Raji (cell line): Measurements from ENCODE around the gene IPMK.

Experiments used
- POLR2A ChIP-seq: IDR thresholded peaks from 2 replicates; pipeline ENCODE4 v1.6.1; 2011; ENCODE audit warnings: low read depth, low read length, control low read depth; ENCODE audit not compliant: insufficient read depth

IPMK gene

DNA sequence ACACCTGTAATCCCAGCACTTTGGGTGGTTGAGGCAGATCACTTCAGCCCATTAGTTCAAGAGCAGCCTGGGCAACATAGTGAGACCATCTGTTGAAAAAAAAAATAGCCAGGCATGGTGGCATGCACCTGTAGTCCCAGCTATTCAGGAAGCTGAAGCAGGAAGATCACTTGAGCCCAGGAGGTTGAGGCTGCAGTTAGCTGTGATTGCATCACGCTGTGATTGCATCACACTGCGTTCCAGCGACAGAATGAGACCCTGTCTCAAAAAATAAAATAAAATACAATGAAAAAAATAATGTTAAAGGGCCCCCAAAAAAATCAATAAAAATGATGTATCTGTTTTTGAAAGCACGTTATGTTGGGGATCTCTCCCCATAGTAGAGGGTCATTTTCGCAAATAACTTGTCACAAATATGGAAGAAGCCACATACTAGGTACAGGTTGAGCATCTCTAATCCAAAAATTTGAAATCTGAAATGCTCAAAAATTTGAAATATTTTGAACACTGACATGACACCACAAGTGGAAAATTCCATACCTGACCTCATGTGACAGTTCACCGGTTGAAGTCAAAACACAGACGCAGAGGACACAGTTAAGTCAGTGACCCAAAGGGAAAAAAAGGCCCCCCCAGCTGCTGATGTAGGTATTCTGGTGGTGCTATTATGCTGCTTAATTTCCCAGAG lies 10.7 kb upstream of the IPMK start:
- no peak for TF ChIP-seq POLR2A

DNA sequence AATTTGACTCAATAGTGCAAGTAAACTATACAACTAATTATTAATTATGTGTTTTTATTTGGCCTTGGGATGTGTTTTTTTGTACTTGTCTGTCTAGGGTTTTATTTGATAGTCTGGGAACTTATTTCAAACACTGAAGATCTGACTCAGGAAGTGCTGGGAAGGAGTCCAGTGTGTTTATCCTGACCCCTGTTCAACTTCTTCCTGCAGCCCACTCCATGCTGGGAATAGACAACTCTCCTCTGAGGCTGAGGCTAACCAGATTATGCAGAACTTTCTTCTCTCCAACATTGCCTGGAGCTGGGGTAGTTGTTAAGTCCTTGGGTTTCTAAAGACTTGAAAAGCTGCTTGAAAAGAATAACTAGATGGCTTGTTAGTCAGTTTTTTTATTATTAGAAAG lies 8.2 kb upstream of the IPMK start:
- no peak for TF ChIP-seq POLR2A

DNA sequence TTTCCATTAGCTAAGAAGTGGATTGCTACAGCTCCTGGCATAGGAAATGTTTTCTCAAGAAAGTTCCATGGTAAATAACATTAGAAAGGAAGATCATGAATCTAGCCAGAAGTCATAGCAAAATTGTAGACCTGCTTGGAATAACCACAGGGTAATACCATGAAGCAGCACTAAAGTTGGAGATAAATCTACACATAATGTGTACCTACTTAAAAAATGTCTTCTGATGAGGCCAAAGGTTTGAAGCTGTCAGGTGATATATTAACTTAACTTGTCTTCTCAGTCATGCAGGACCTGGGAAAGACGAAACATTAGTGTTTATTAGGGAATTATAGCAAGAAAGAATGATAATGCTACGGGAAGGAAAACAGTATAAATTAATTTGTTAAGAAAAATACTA lies 7.6 kb upstream of the IPMK start:
- TF ChIP-seq POLR2A: no peak

DNA sequence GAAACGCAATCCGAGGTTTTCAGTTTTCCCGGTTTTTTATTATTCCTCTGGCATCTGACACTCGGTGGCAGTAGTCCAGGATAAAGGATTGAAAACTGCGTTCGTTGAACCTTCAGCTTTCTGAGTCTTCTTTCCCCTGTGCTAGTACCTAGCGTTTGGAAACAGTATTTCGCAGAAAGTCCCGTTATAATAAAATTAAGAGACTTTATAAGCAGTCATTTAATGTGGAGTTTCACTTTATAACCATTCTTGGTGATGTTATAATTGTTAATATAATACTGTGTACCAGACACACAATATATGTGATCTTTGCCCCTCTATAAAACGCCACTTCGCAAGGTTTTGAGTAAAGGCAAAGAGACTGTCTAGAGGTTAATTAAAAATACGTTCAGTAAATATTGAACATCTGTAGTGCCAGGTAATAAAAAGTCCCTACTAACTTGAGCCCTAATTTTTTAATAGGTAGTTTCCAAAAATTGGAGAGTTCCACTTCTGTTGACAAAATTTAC lies 2.1 kb upstream of the IPMK start:
- no peak for TF ChIP-seq POLR2A

DNA sequence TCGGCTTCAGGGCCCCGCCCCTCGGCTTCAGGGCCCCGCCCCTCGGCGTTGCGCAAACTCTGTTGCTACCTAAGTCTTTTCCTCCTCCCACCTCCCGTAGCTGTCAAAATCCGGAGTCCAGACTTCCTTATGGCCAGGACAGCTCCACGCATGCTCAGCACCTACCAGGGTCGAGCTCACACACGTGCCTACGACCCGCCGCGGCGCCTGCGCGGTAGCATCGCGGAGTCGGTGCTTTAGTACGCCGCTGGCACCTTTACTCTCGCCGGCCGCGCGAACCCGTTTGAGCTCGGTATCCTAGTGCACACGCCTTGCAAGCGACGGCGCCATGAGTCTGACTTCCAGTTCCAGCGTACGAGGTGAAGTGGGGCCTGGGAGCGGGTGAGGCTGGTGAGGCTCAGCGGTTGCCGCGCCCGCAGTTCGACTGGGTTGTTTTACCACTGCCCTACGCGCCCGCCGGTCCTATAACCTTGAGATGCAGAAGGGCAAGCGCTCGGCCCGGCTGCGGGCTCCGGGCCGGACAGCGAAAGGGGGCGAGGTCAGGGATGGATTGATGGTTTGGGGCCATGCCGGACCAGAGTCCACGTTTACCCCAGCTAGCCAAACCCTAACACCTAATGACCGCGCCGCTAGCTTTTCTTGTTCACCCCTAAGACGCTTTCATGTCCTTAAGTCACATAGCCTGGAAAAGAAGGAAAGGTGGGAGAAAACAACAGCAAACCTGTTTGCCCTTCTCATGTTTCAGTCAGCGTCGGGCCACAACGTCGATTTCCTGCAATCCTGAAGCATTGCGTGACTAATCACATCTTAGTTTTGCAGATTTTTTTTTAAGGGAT lies 1.5 kb upstream of the IPMK start, which contains the start of gene CISD1:
Gene CISD1 (plus strand): TSS at position 217 of the 836 bp plus-strand sequence. CDS start 112 bp downstream, at position 329.
- peak; percentile 98 for TF ChIP-seq POLR2A

DNA sequence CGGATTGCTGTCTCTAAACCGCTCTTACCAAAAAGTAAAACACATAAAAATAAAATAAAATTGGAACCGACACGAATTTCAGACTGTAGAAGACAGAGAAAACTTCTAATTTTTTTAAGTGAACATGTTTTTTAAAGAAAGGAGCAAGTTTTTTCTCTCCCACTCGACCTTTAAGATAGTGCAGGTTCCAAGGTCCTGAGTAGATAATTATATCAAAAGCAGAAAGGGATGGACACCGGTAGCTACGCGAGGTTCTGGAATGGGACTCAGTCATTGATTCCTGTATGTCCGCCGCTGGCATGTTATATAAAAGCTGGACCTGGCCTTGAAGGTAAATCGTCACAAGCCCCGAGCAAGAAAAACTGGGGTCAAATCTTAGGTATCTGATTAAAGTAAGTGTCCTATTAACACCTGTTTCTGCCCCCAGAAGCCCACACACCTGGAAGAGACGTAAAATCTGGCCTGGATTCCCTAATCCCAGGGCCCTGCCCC lies 806 bp upstream of the IPMK start:
- TF ChIP-seq POLR2A: no peak

DNA sequence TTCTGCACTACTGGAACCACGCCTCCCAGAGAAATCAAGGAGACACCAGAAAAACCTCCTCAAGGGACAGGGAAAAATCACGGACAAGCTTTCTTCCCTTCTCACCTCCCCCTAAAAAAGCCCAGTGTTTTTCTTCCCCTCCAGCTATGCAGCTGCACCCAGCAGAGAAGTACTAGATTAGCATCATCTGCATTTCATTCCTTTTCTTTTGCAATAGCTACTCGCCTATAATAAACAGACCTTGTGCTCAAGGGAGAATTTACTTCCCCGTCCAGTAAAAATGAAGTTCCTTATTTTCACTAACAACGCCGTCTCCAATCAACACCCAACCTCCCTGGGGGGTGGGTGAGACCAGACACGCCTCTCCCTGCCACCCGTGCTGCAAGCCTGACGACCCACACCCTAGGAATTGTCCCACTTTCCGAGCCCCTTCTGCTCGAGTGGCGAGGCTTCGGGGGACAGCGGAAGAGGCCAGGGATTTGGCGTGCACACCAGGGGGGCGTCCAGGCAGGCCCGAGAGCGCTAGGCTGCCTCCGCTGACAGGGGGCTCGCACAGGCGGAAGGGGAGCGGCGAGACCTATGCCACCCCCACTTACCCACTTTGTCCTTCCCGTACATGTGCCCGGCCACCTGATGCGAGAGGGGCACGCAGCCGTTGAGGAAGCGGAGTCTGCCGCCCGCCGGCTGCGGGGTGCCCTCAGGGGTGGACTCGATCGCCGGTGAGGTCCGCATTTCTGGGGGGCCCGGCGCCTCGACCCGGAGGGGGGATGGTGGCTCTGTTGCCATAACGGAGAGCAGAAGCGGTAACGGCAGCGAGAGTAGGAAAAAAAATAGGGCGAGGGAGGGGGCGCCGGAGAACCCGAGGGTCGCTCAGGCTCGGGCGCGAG lies 625 bp downstream of the IPMK start:
- TF ChIP-seq POLR2A: peak; percentile 60; the same call in 1 of the 2 replicates

DNA sequence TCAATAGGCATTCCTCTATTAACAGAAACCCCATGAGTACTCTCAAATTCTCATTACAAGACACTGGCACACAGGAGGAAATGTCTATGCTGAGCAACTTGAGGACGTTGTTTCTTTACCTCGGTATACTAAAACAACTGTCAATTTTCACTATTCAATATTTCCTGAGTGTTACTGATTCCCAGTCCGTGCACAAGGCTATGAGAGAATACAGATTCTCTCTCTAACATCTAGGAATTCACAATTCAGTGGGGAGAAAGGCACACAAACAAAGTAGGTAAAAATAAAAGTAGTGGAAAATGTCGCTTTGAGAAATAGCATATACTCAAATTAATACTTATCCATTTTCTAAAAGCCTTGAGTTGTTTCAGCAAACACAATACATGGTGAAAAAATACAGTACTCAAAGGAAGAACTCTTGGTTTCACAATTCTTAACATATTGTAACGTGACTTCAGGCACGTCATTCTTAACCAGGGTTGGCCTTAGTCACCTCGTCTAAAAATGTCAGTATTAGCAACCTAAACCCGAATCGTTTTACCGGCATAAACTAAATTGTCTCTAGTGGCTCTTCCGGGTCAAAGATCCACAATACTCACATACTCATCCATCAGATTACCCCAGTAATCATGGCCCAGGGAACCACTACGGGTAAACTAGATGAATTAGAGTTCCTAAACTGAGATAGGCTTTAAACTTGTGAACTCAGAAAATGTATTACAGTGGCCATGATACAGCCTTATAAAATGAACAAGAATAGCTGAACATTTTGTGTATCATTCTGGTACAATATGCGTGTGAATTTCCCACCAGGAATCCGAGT lies 1.5 kb downstream of the IPMK start:
- no peak for TF ChIP-seq POLR2A

DNA sequence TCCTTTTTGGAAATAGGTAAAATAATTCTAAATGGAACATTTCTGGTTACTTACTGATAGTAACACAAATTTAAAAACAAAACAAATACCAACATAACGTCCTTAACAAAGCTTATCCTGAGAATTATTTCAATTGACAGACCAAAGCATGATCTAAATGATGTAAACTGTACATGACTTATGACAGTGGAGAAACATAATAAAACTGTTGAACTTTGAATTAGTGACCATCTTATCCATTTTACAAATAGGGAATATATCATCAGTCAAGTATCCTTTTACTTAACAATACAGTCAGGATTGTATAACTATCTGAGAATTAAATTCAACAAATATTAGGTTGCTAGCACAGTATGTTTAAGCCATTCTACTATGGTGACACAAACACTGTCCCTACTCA lies 2.4 kb downstream of the IPMK start:
- no peak for TF ChIP-seq POLR2A

DNA sequence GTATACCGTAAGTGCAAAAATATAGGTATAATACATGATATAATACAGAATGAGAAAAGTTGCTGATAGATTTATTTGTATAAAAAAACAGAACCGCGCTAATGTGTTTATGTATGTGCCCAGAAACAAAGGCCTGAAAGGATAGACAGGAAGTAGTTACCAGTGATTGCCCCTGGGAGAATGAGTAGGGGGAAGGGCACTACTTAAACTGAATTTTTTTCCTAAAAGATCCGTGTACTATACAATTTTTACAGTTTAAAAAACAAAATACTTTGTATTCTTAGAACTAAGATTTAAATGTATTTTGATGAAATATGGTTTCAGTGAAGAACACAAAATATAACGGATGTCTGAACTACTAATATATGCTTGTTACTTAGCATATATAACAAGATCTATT lies 2.9 kb downstream of the IPMK start:
- TF ChIP-seq POLR2A: no peak

DNA sequence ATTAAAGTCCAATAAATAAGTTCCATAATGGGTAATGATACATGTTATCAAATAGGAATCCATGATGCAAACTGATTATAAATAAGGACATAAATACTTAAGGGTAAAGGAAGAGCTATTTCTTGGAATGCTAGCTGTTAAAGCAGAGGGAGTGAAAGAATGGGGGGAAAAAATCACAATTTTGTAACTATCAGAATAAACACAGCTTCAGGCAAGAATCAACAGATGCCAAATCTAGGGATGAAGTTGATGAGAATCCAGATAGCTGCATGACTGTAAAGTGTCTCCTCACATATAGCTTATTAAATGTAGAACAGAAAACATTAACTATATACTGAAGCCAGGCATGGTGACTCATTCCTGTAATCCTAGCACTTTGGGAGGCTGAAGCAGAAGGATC lies 4.9 kb downstream of the IPMK start:
- TF ChIP-seq POLR2A: no peak

DNA sequence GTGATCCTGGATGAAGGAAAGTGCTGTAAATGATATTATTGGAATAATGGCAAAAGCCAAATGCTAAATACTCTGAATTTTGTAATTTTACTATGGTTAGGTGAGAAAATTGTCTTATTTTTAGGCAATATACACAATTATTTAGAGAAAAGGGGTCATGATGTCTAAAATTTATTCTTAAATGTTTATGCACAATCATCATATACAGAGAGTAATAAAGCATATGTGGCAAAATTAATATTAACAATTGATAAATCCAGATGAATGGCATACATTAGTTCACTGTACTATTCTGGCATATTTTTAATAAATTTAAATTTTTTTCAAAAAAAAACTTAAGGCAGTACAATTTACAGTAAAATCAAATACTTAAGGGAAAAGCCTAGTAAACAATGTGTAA lies 7.4 kb downstream of the IPMK start:
- TF ChIP-seq POLR2A: no peak

DNA sequence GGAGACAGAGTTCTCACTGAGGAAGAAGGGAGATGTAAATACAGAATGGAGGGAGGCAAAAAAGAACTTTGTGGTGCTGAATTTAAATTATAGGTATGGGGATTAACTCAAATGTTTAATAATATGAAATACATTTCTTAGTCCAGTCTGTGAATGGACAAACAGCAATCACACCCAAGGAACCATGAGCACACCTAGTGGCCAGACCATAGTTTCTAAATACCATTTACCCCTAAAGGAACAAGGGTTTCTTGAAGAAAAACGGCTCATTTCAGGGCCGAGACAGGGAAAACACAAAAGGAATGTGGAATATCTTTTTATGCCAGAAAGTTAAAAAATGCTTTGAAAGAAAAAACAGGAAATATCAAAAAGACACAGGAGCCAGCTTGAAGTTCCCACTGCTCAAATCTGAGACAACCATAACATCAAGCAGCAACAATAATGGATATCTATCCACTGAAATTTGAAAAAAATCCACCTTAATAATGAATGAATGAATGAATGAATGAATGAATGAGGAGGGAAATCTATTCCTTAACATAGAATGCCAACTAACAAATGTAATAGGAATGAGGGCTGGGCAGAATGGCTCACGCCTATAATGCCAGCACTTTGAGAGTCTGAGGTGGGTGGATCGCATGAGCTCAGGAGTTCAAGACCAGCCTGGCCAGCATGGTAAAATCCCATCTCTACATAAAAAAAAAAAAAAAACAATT lies 8.6 kb downstream of the IPMK start:
- TF ChIP-seq POLR2A: no peak

DNA sequence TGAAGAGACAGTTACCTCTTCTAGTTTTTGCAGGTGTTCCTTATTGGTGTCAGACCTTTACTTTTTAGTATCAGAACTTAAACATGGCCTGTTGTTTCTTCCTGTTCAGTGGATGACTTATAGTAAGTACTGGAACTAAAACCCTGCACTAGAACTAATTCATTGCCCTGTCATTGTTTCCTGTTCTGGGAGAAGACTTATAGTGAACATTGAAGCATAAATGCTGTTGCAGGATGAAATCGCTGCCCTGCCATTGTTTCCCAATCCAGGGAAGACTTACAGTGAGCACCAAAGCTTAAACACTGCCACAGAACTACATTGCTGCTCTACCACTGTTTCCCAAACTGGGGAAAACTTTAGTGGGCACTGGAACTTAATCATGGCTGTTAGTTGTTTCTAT lies 13.1 kb downstream of the IPMK start:
- TF ChIP-seq POLR2A: no peak

DNA sequence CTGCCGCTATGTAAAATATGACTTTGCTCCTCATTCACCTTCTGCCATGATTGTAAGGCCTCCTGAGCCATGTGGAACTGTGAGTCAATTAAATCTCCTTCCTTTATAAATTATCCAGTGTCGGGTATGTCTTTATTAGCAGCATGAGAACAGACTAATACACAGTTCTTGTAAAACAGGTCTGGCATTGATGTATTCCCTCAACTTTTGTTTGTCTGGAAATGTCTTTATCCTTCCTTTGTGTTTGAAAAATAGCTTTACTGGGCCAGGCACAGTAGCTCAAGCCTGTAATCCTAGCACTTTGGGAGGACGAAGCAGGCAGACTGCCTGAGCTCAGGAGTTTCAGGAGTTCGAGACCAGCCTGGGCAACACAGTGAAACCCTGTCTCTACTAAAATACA lies 14.5 kb downstream of the IPMK start:
- TF ChIP-seq POLR2A: no peak
